Transverse colon (tissue), 4 donors: ENCODE measurements around the gene STMN3. TPM values are rescaled to one million over a fixed set of nuclear protein-coding genes. Genes with fewer than 3 reads are reported as not detected.

Experiments used
- DNase-seq: peaks from one replicate; pipeline ENCODE4 v3.0.0-alpha.2; 2019
- H3K27ac ChIP-seq, 4 donors: fragments of 200-600 bp; sonication (generic); 2 replicates each; pipeline ENCODE4 v1.5.1; 2016 to 2018; ENCODE audit warnings: inconsistent platforms in 4 of 4
- H3K27me3 ChIP-seq: fragments of 200-600 bp; sonication (generic); 2 replicates; pipeline ENCODE4 v1.5.1; 2017; ENCODE audit warnings: inconsistent platforms
- H3K36me3 ChIP-seq, 4 donors: fragments of 200-600 bp; sonication (generic); 2 replicates each; pipeline ENCODE4 v1.5.1; 2017 to 2019; ENCODE audit warnings: inconsistent platforms in 4 of 4
- H3K4me1 ChIP-seq, 4 donors: fragments of 200-600 bp; sonication (generic); 2 replicates each; pipeline ENCODE4 v1.5.1; 2017 to 2020; ENCODE audit warnings: inconsistent platforms in 4 of 4
- H3K4me3 ChIP-seq, 4 donors: fragments of 200-600 bp; sonication (generic); 1 replicate in 1 of 4; 2 replicates in 3 of 4; pipeline versions ENCODE4 v1.5.1 to v1.6.1; 2017 to 2019; ENCODE audit warnings: inconsistent platforms in 4 of 4
- H3K9me3 ChIP-seq, 2 donors: fragments of 200-600 bp; sonication (generic); 2 replicates each; pipeline ENCODE4 v1.5.1; 2017 to 2019; ENCODE audit warnings: inconsistent platforms in 2 of 2
- EP300 ChIP-seq: sonication (generic); formaldehyde crosslinking; IDR thresholded peaks from one replicate; pipeline ENCODE4 v1.6.1; 2017; ENCODE audit warnings: antibody characterized with exemption, low read depth
- POLR2A ChIP-seq: fragments of 450-650 bp; IDR thresholded peaks from one replicate; pipeline ENCODE4 v1.6.1; 2016; ENCODE audit warnings: antibody characterized with exemption, mild to moderate bottlenecking, moderate library complexity
- POLR2AphosphoS5 ChIP-seq, 3 donors: sonication (generic); formaldehyde crosslinking; IDR thresholded peaks; one replicate each; pipeline ENCODE4 v1.6.1; 2016; ENCODE audit warnings: antibody characterized with exemption in 3 of 3
- WGBS, 2 donors: methylation state at CpG; one replicate each; pipeline ENCODE4 v1.1.5; 2018; ENCODE audit warnings: low coverage in 1 of 2; 5-methylcytosine and 5-hydroxymethylcytosine counted together
- in situ Hi-C, 4 donors: fragments of 200-750 bp; cut with MboI; loops; one replicate each; pipeline versions ENCODE4 v1.15.0 to v1.15.1; 2017; ENCODE audit warnings: low sequenced_read_pairs in 3 of 4, low pct_ligation_motif_present in 1 of 4, low pct_unique_long_range_greater_than_20kb in 1 of 4
- intact Hi-C: fragments of 100-400 bp; cut with DNase I; formaldehyde crosslinking; loops from one replicate; pipeline ENCODE4 v1.15.1; 2023; ENCODE audit warnings: low total_unique reads
- total RNA-seq, 4 donors: library from RNA; depleted of rRNA; stranded (reverse); fragments of >200 nt; gene quantifications; one replicate each; pipeline ENCODE4 v1.1.0, GENCODE V29; 2016
- TF ChIP-seq, protein P1 (sequence below), 5 experiments: fragments of 200-600 bp in 3 of 5; fragments of 450-650 bp in 2 of 5; sonication (generic) in 3 of 5; IDR thresholded peaks; 1 replicate in 2 of 5; 2 replicates in 3 of 5; pipeline ENCODE4 v1.5.1; 2016 to 2017; ENCODE audit warnings: antibody characterized with exemption in 5 of 5, inconsistent platforms in 3 of 5, mild to moderate bottlenecking in 2 of 5, moderate library complexity in 1 of 5

The STMN3 gene
- total RNA-seq, 4 donors from 2014 or later = 0.75 to 7.1 (median 4.4) TPM

GRCh38 chr20:63687419-63688178, 34.4 kb upstream of the STMN3 start:
- TF ChIP-seq EP300 (no peak), POLR2A (no peak), POLR2AphosphoS5 (IDR thresholded peaks at IDR 0.05) (no peak)
- TF ChIP-seq, protein P1, sequence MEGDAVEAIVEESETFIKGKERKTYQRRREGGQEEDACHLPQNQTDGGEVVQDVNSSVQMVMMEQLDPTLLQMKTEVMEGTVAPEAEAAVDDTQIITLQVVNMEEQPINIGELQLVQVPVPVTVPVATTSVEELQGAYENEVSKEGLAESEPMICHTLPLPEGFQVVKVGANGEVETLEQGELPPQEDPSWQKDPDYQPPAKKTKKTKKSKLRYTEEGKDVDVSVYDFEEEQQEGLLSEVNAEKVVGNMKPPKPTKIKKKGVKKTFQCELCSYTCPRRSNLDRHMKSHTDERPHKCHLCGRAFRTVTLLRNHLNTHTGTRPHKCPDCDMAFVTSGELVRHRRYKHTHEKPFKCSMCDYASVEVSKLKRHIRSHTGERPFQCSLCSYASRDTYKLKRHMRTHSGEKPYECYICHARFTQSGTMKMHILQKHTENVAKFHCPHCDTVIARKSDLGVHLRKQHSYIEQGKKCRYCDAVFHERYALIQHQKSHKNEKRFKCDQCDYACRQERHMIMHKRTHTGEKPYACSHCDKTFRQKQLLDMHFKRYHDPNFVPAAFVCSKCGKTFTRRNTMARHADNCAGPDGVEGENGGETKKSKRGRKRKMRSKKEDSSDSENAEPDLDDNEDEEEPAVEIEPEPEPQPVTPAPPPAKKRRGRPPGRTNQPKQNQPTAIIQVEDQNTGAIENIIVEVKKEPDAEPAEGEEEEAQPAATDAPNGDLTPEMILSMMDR (IDR thresholded peaks at IDR 0.05) = no peak
- no peaks in the 10 kb centered on the region for H3K9me3 ChIP-seq
- in situ Hi-C loops (no loop called here), intact Hi-C loops (no loop called here)
- WGBS, 2 donors = 91% methylated on average over 24 of the region's 29 CpGs; no CpG with 5 or more reads in 1 of the 2 donors
- H3K4me1 ChIP-seq = peaks cover 24 to 64% (median 56%) of the 10 kb centered on the region in 4 donors
- H3K27me3 ChIP-seq = no peaks in the 10 kb centered on the region
- H3K4me3 ChIP-seq = no peak overlapping the region
- H3K27ac ChIP-seq = peak overlapping the region; percentile 53 to 80 (median 72)
- no peaks in the 10 kb centered on the region for H3K36me3 ChIP-seq
- no peak for DNase-seq

- WGBS, 2 donors = 25 to 34% methylated on average over 4 to 39 of the region's 45 CpGs
- intact Hi-C loops = no loop called here
These were observed 33.5 kb upstream of the STMN3 start for GRCh38 chr20:63686492-63687321.

GRCh38 chr20:63686094-63686491, 32.9 kb upstream of the STMN3 start:
- H3K36me3 ChIP-seq = no peaks in the 10 kb centered on the region
- H3K27me3 ChIP-seq = no peaks in the 10 kb centered on the region
- in situ Hi-C loops (no loop called here), intact Hi-C loops (no loop called here)
- H3K27ac ChIP-seq = peak overlapping the region; percentile 53 to 80 (median 72)
- peaks cover 16 to 52% (median 50%) of the 10 kb centered on the region in 4 donors for H3K4me1 ChIP-seq
- H3K9me3 ChIP-seq = no peaks in the 10 kb centered on the region
- WGBS, 2 donors = 40 to 80% methylated on average over 2 to 22 of the region's 24 CpGs
- no peak overlapping the region for H3K4me3 ChIP-seq
- no peak for DNase-seq
- TF ChIP-seq, protein P1 (IDR thresholded peaks at IDR 0.05) = no peak
- TF ChIP-seq POLR2AphosphoS5 (IDR thresholded peaks at IDR 0.05) (peak in 1 of 3 donors; percentile 6), POLR2A (no peak), EP300 (no peak)

More at GRCh38 chr20:63686492-63687321, 33.5 kb upstream of the STMN3 start:
- H3K4me1 ChIP-seq = peaks cover 17 to 57% (median 55%) of the 10 kb centered on the region in 4 donors
- DNase-seq = peak; percentile 78
- H3K4me3 ChIP-seq = no peak overlapping the region
- peak overlapping the region; percentile 53 to 80 (median 72) for H3K27ac ChIP-seq
- H3K27me3 ChIP-seq = no peaks in the 10 kb centered on the region
- no peaks in the 10 kb centered on the region for H3K9me3 ChIP-seq
- no peaks in the 10 kb centered on the region for H3K36me3 ChIP-seq
- TF ChIP-seq EP300 (peak; percentile 87), POLR2A (no peak), POLR2AphosphoS5 (IDR thresholded peaks at IDR 0.05) (peak; percentile 2 to 55 (median 29))
- TF ChIP-seq, protein P1 (IDR thresholded peaks at IDR 0.05) = no peak
- in situ Hi-C loops = no loop called here
